Measurements from ENCODE around the gene AGO1. TPM values are rescaled to one million over a fixed set of nuclear protein-coding genes. Genes with fewer than 3 reads are reported as not detected.

Gene AGO1
- total and polyA plus RNA-seq, 2 of the 13 experiments (the other 11 are each of a cell fraction or from before 2014, with no cell fraction given) = 9.2 to 18.6 TPM

DNA sequence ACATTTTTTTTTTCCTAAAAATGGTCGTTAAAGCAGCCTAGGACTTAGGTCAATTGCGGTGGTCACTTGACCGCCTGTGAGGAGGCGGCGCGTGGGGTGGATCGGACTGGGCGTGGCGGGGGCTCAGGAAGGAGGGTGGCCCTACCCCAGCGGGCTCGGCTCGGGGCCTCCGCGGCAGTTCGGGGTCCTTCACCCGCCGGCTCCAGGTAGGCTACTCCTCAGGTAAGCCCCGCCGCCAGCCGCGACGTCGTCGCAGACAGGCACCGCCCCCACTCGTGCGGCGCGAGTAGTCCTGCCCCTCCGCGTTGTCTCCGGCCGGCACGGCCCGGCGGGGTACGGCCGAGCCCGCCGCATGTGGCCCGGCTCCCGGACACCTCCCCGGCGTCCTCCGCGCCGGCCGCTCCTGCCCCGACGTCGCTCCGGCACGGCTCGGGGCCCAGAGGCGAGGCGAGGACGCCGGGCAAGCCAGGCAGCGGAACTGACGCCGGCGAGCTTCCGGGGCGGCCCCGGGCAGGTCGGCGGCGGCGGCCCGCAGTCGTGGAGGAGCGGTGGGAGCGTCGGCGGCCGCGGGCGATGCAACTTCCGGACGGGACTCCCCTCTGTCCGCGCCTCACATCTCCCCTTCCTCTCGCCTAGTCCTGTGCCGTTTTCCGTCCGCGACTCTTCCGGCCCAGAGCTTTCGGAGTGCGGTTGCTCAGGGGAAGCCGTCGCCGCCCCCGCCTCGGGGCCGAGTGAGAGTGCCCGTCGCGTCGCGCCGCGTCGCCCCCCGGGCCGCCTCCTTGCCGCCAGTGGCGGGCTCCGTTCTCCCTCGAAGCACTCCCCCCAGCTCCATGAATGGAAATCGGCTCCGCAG lies 47.8 kb downstream of the AGO1 start, which contains the start of gene AGO3 (continued):
- TF ChIP-seq, protein P1, sequence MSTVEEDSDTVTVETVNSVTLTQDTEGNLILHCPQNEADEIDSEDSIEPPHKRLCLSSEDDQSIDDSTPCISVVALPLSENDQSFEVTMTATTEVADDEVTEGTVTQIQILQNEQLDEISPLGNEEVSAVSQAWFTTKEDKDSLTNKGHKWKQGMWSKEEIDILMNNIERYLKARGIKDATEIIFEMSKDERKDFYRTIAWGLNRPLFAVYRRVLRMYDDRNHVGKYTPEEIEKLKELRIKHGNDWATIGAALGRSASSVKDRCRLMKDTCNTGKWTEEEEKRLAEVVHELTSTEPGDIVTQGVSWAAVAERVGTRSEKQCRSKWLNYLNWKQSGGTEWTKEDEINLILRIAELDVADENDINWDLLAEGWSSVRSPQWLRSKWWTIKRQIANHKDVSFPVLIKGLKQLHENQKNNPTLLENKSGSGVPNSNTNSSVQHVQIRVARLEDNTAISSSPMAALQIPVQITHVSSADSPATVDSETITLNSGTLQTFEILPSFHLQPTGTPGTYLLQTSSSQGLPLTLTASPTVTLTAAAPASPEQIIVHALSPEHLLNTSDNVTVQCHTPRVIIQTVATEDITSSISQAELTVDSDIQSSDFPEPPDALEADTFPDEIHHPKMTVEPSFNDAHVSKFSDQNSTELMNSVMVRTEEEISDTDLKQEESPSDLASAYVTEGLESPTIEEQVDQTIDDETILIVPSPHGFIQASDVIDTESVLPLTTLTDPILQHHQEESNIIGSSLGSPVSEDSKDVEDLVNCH (CRISPR knock-in tag; IDR thresholded peaks at IDR 0.05) = no peak
- no peak for TF ChIP-seq NKX3-1 (CRISPR knock-in tag; IDR thresholded peaks at IDR 0.05)
- peak; percentile 77; the same call in 1 of the 2 replicates for TF ChIP-seq SMAD1 (CRISPR knock-in tag; IDR thresholded peaks at IDR 0.05; ENCODE audit: borderline replicate concordance, low read depth)
- peak; percentile 14; the same call in 1 of the 2 replicates for TF ChIP-seq MYC (CRISPR knock-in tag; IDR thresholded peaks at IDR 0.05; ENCODE audit: borderline replicate concordance)
- no peak for TF ChIP-seq ZNF101 (CRISPR knock-in tag; IDR thresholded peaks at IDR 0.05; ENCODE audit: borderline replicate concordance, low read depth)
- TF ChIP-seq TEAD2 (CRISPR knock-in tag; IDR thresholded peaks at IDR 0.05) = no peak
- TF ChIP-seq ZNF556 (CRISPR knock-in tag; IDR thresholded peaks at IDR 0.05; ENCODE audit: borderline replicate concordance) = peak; percentile 58; the same call in 1 of the 2 replicates
- TF ChIP-seq HNRNPH1 (optimal IDR thresholded peaks at IDR 0.05; ENCODE audit: low read depth, low read length) = no peak
- TF ChIP-seq ZFY (CRISPR knock-in tag; IDR thresholded peaks at IDR 0.05) = peak; percentile 94
- TF ChIP-seq POLR2AphosphoS5 (IDR thresholded peaks at IDR 0.05; ENCODE audit: low read depth, low read length) = peak; percentile 67
- TF ChIP-seq, protein P2, sequence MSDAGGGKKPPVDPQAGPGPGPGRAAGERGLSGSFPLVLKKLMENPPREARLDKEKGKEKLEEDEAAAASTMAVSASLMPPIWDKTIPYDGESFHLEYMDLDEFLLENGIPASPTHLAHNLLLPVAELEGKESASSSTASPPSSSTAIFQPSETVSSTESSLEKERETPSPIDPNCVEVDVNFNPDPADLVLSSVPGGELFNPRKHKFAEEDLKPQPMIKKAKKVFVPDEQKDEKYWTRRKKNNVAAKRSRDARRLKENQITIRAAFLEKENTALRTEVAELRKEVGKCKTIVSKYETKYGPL (CRISPR knock-in tag; IDR thresholded peaks at IDR 0.05) = no peak
- TF ChIP-seq KLF15 (CRISPR knock-in tag; IDR thresholded peaks at IDR 0.05; ENCODE audit: borderline replicate concordance) = no peak
- no peak for TF ChIP-seq ZFP82 (CRISPR knock-in tag; IDR thresholded peaks at IDR 0.05; ENCODE audit: borderline replicate concordance)
- TF ChIP-seq ZBTB38 (CRISPR knock-in tag; IDR thresholded peaks at IDR 0.05) = peak; percentile 53; the same call in 1 of the 2 replicates
- no peak for TF ChIP-seq ARHGAP35 (CRISPR knock-in tag; IDR thresholded peaks at IDR 0.05; ENCODE audit: borderline replicate concordance)
- 0 out of 2 replicates have a peak, but pooled peaks have one; percentile 58 for TF ChIP-seq ZNF605 (CRISPR knock-in tag; IDR thresholded peaks at IDR 0.05)
- peak; percentile 96 for TF ChIP-seq KAT7 (CRISPR knock-in tag; IDR thresholded peaks at IDR 0.05; ENCODE audit: borderline replicate concordance)
- TF ChIP-seq SP140L (CRISPR knock-in tag; IDR thresholded peaks at IDR 0.05; ENCODE audit: borderline replicate concordance) = no peak
- no peak for TF ChIP-seq ATM (IDR thresholded peaks at IDR 0.05; ENCODE audit: borderline replicate concordance)
- TF ChIP-seq, protein P3, sequence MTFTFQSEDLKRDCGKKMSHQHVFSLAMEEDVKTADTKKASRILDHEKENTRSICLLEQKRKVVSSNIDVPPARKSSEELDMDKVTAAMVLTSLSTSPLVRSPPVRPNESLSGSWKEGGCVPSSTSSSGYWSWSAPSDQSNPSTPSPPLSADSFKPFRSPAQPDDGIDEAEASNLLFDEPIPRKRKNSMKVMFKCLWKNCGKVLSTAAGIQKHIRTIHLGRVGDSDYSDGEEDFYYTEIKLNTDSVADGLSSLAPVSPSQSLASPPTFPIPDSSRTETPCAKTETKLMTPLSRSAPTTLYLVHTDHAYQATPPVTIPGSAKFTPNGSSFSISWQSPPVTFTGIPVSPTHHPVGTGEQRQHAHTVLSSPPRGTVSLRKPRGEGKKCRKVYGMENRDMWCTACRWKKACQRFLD (CRISPR knock-in tag; IDR thresholded peaks at IDR 0.05; ENCODE audit: borderline replicate concordance) = peak; percentile 19; the same call in 1 of the 2 replicates
- TF ChIP-seq ZNF672 (CRISPR knock-in tag; IDR thresholded peaks at IDR 0.05) = 0 out of 2 replicates have a peak, but pooled peaks have one; percentile 41
- TF ChIP-seq, protein P4, sequence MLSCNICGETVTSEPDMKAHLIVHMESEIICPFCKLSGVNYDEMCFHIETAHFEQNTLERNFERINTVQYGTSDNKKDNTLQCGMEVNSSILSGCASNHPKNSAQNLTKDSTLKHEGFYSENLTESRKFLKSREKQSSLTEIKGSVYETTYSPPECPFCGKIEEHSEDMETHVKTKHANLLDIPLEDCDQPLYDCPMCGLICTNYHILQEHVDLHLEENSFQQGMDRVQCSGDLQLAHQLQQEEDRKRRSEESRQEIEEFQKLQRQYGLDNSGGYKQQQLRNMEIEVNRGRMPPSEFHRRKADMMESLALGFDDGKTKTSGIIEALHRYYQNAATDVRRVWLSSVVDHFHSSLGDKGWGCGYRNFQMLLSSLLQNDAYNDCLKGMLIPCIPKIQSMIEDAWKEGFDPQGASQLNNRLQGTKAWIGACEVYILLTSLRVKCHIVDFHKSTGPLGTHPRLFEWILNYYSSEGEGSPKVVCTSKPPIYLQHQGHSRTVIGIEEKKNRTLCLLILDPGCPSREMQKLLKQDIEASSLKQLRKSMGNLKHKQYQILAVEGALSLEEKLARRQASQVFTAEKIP (CRISPR knock-in tag; IDR thresholded peaks at IDR 0.05; ENCODE audit: borderline replicate concordance) = no peak
